Right cardiac atrium (tissue), 5 donors: ENCODE measurements around the gene UBALD2. TPM values are rescaled to one million over a fixed set of nuclear protein-coding genes. Genes with fewer than 3 reads are reported as not detected.
A peak's percentile ranks its signal among the peaks of the same experiment; 100 is the strongest.
"Not testable (repeated sequence)": the region's sequence is repeated elsewhere in the genome, so short reads cannot be mapped to it uniquely, and the experiment has no call there.

Source experiments
- ATAC-seq, 2 donors: fragments of 200-7000 bp; cut with Tn5 transposase; one replicate each; pipeline versions ENCODE4 v1.8.0 to v1.9.1; 2020; ENCODE audit warnings: moderate library complexity in 2 of 2, mild to moderate bottlenecking in 1 of 2
- DNase-seq, 3 donors: peaks; one replicate each; pipeline ENCODE4 v3.0.0-alpha.2; 2020
- H3K27ac ChIP-seq: one replicate; pipeline ENCODE4 v1.5.1; 2013; ENCODE audit warnings: mild to moderate bottlenecking, low read length, control low read depth, moderate library complexity
- H3K27me3 ChIP-seq: one replicate; pipeline ENCODE4 v1.6.1; 2013; ENCODE audit not compliant: control insufficient read depth, insufficient read depth
- H3K4me1 ChIP-seq: one replicate; pipeline ENCODE4 v1.6.1; 2013; ENCODE audit warnings: low read length; ENCODE audit not compliant: control insufficient read depth, insufficient read depth
- H3K4me3 ChIP-seq: one replicate; pipeline ENCODE4 v1.5.1; 2013; ENCODE audit warnings: low read length, control low read depth
- H3K9me3 ChIP-seq: one replicate; pipeline ENCODE4 v1.6.1; 2013; ENCODE audit warnings: low read length; ENCODE audit not compliant: control insufficient read depth
- WGBS: extraction: QIAGEN DNeasy Blood & Tissue Kit; methylation state at CpG from one replicate; pipeline ENCODE4 v1.1.7; 2013; 5-methylcytosine and 5-hydroxymethylcytosine counted together
- intact Hi-C, 4 donors: fragments of 100-400 bp; cut with DNase I; formaldehyde crosslinking; loops; one replicate each; pipeline versions ENCODE4 v1.11.0 to v1.14.0; 2022 to 2023
- long read RNA-seq, 4 donors: library from polyadenylated mRNA; unstranded; transcript quantifications; one replicate each; pipeline ENCODE4 v2.0.0, GENCODE V29; 2020 to 2021
- polyA plus RNA-seq: library from polyadenylated mRNA; stranded (reverse); fragments of 200-250 nt; gene quantifications from one replicate; pipeline ENCODE4 v1.2.3, GENCODE V29; 2013
- total RNA-seq, 4 donors: library from RNA; stranded (reverse); fragmentation: NEBNext Ultra II Directional; extraction: Animal tissue kit (Norgen Biotek cat#: 25700); gene quantifications; one replicate each; pipeline ENCODE4 v1.2.1, GENCODE V29; 2021
- donor health status: healthy with polysubstance abuse.
- donor health status: DM: no; HTN: yes; CAD: no.
- donor health status: DM: no; HTN: no; CAD: no.
- donor health status: DM: no; HTN: yes; CAD: no; lungs with severe emphysema.
- donor health status: DM: yes; HTN: yes; CAD: no.

UBALD2 gene
- 10 to 100 TPM; 19.8 to 28.9 (median 24.5) TPM for total RNA-seq
- polyA plus RNA-seq: 19.5 TPM
- long read RNA-seq, donor 1, transcript UBALD2-201 (3 exons, 1,593 nt): major isoform, 5 of 7 reads
- long read RNA-seq, donor 1, partial matches to known transcripts: 2 of 7 reads
- long read RNA-seq, donor 1, other reads (novel, unspliced or antisense): 0 of 7 reads
- long read RNA-seq, donor 2, transcript UBALD2-201 (3 exons, 1,593 nt): major isoform, 8 of 12 reads
- long read RNA-seq, donor 2, partial matches to known transcripts: 0 of 12 reads
- long read RNA-seq, donor 2, other reads (novel, unspliced or antisense): 4 of 12 reads
- long read RNA-seq, donor 3, partial matches to known transcripts: 0 of 1 reads
- long read RNA-seq, donor 3, other reads (novel, unspliced or antisense): 1 of 1 reads
- long read RNA-seq, donor 4, partial matches to known transcripts: 0 of 9 reads
- long read RNA-seq, donor 4, other reads (novel, unspliced or antisense): 5 of 9 reads

DNA sequence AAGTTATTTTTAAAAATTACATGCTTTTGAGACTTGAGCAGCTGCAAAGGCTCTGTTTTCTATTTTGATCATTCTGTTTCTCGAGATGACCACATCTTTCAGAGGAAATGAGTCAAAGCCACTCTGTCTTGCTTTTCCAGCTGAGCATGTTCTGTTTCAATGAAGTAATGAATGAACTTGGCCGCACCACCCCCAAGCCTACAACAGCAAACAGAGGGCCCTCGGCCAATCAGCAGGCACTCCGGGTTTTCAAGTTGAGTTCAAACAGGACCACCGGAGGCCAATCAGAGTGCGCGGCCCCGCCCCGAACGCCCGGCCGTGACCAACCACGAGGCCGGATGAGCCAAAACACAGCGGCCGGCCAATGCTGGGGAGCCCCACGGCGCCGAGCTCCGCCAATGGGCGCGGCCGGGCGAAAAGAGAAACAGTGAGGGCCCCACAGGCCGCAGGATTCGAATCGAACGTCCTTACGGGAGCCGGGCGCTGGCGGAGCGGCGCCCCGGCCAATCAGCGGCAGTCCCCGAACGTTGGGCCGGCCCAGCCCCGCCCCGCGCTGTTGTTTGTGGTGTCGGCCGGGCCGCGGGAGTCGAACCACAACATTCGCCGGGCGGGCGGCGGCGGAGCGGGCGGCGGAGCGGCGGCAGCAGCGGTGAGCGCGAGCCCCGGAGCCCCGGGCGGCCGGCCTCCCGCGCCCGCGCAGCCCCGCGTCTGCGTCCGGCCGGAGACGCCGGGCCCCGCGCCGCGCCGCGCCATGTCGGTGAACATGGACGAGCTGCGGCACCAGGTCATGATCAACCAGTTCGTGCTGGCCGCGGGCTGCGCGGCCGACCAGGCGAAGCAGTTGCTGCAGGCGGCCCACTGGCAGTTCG lies at the start of gene UBALD2:
Gene UBALD2, plus strand, starts transcription at position 594 of the 869 bp plus-strand sequence. Its CDS starts 158 bp downstream, at position 752.
- peak; percentile 100 for DNase-seq
- Histone ChIP-seq H3K4me1 (peaks cover 9% of the 10 kb centered on the region), H3K4me3 (peak within 1 kb of the TSS; percentile 94), H3K9me3 (no peaks in the 10 kb centered on the region), H3K27me3 (no peaks in the 10 kb centered on the region), H3K27ac (peak within 1 kb of the TSS; percentile 65)
- WGBS: under 1% methylated on average over 94 of the region's 94 CpGs
- intact Hi-C loops: no loop called here
- peak; percentile 96 to 97 for ATAC-seq

GRCh38 chr17:76217081-76217480 lies 48.1 kb upstream of the UBALD2 start:
- Histone ChIP-seq H3K4me1 (no peaks in the 10 kb centered on the region), H3K27me3 (no peaks in the 10 kb centered on the region), H3K27ac (no peak overlapping the region), H3K4me3 (no peak overlapping the region), H3K9me3 (no peaks in the 10 kb centered on the region)
- ATAC-seq (no peak), DNase-seq (no peak)
- intact Hi-C loops: no loop called here
- 93% methylated on average over 3 of the region's 3 CpGs for WGBS

GRCh38 chr17:76219670-76220383 lies 45.3 kb upstream of the UBALD2 start:
- H3K27ac ChIP-seq: no peak overlapping the region
- intact Hi-C loops: no loop called here
- no peaks in the 10 kb centered on the region for H3K27me3 ChIP-seq
- no peak overlapping the region for H3K4me3 ChIP-seq
- ATAC-seq (no peak), DNase-seq (no peak)
- H3K9me3 ChIP-seq: no peaks in the 10 kb centered on the region
- 84% methylated on average over 7 of the region's 7 CpGs for whole genome bisulfite sequencing
- H3K4me1 ChIP-seq: no peaks in the 10 kb centered on the region

DNA sequence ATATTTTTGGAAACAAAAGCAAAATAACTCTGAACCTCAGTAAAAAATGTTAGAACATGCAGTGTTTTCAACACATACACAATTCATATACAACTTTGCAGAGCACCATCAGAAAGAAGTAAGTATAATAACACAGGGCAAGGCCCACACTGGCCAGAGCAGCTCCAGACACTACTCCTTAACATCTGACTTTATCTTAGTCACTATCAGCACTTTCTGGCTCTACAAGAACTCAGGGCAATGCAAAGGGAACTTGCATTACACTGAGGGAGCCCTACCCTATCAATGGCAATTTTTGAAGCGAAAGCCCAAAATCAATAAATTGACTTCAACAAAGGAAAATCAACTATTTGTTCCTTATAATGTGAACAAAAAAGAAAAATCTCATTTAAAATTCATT lies 41.3 kb upstream of the UBALD2 start:
- Histone ChIP-seq H3K27ac (no peak overlapping the region), H3K4me3 (no peak overlapping the region), H3K9me3 (no peaks in the 10 kb centered on the region), H3K4me1 (no peaks in the 10 kb centered on the region), H3K27me3 (no peaks in the 10 kb centered on the region)
- DNase-seq (no peak), ATAC-seq (no peak)
- WGBS: 98% methylated on average over 1 of the region's 1 CpG
- intact Hi-C loops: no loop called here

DNA sequence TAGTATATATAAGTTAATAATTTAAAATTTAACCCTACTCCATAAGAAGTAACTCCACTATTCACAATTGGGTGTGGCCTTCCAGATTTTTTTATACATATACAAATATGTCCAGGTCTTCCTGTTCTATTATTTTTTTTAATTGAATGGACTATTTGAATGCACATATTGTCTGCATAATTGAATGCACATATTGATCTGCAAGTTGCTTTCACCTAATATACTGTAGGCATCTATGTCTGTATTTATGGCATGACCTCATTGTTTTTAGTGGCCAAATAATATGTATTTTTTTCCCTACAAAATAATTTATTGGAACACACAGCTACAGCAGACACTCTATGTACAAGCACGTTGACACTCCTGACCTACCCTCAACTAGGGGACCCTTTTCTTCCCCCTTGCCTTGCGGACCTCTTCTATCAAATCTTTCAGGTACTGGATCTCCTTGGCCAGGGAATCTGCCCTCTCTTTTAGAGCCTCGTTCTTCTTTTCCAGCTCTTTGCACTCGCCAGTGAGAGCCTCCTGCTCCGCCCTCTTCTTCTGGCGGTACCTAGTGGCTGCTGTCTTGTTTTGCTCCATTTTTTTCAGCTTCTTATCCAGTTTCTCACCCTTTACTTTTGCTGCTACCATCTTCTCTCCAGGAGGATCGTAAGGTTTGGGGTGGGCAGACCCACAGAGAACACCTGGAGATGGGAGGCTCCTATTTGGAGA lies 39.6 kb upstream of the UBALD2 start:
- ATAC-seq, intact Hi-C loops: not testable (repeated sequence)

GRCh38 chr17:76226749-76227148 lies 38.4 kb upstream of the UBALD2 start:
- ATAC-seq, H3K27ac ChIP-seq, H3K4me3 ChIP-seq, H3K4me1 ChIP-seq, H3K27me3 ChIP-seq, DNase-seq, intact Hi-C loops, H3K9me3 ChIP-seq: not testable (repeated sequence)
- 92% methylated on average over 19 of the region's 19 CpGs for WGBS

More for the DNA sequence above, 39.6 kb upstream of the UBALD2 start:
- H3K27ac ChIP-seq, H3K4me1 ChIP-seq, H3K27me3 ChIP-seq, H3K4me3 ChIP-seq, H3K9me3 ChIP-seq, DNase-seq: not testable (repeated sequence)
- WGBS: 76% methylated on average over 7 of the region's 7 CpGs

- Histone ChIP-seq H3K9me3 (no peaks in the 10 kb centered on the region), H3K27me3 (no peaks in the 10 kb centered on the region), H3K4me3 (no peak overlapping the region), H3K4me1 (no peaks in the 10 kb centered on the region), H3K27ac (no peak overlapping the region)
- DNase-seq (no peak), ATAC-seq (no peak)
- intact Hi-C loops: no loop called here
- WGBS: 72% methylated on average over 2 of the region's 2 CpGs
Observed at GRCh38 chr17:76232342-76232741, 32.8 kb upstream of the UBALD2 start.

DNA sequence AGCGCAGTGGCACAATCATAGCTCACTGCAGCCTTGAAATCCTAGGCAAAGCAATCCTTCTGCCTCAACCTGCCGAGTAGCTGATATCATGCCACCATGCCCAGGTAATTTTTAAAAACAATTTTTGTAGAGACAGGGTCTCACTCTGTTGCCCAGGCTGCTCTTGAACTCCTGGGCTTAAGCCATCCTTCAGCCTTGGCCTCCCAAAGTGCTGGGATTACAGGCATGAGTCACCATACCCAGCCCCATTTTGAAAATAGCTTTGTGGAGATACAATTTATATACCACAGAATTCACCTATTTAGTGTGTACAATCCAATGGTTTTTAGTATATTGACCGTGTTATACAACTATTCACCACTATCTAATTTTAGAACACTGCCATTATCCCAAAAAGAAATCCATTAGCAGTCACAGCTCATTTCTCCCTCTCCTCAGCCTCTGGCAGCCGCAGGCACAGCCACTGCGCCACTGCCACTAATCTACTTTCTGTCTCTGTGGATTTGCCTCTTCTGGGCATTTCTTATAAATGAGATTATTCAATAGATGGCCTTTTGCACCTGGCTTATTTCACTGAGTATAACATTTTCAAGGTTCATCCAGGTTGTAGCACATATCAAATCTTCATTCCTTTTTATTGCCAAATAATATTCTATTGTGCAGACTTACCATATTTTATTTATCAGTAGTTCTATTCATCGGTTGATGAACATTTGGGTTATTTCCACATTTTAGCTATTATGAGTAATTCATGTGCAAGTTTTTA lies 31.4 kb upstream of the UBALD2 start:
- DNase-seq (no peak), ATAC-seq (no peak)
- H3K27me3 ChIP-seq: no peaks in the 10 kb centered on the region
- H3K4me3 ChIP-seq: no peak overlapping the region
- 92% methylated on average over 6 of the region's 6 CpGs for WGBS
- no peaks in the 10 kb centered on the region for H3K4me1 ChIP-seq
- H3K27ac ChIP-seq: no peak overlapping the region
- no peaks in the 10 kb centered on the region for H3K9me3 ChIP-seq
- intact Hi-C loops: no loop called here

GRCh38 chr17:76234354-76234679 lies 30.8 kb upstream of the UBALD2 start:
- no peaks in the 10 kb centered on the region for H3K27me3 ChIP-seq
- no peak for ATAC-seq
- intact Hi-C loops: no loop called here
- H3K27ac ChIP-seq: no peak overlapping the region
- DNase-seq: no peak
- H3K4me1 ChIP-seq: no peaks in the 10 kb centered on the region
- H3K4me3 ChIP-seq: no peak overlapping the region
- no peaks in the 10 kb centered on the region for H3K9me3 ChIP-seq
- WGBS: 84% methylated on average over 5 of the region's 5 CpGs

- H3K4me1 ChIP-seq: peaks cover 1% of the 10 kb centered on the region
- ATAC-seq (no peak), DNase-seq (no peak)
- H3K27me3 ChIP-seq: no peaks in the 10 kb centered on the region
- no peak overlapping the region for H3K4me3 ChIP-seq
- intact Hi-C loops: no loop called here
- H3K9me3 ChIP-seq: no peaks in the 10 kb centered on the region
- H3K27ac ChIP-seq: no peak overlapping the region
- 99% methylated on average over 2 of the region's 2 CpGs for WGBS
Observed at GRCh38 chr17:76235883-76236282, 29.3 kb upstream of the UBALD2 start.
